Liver (tissue), 9 donors: ENCODE data around the gene HPD. TPM values are rescaled to one million over a fixed set of nuclear protein-coding genes. Genes with fewer than 3 reads are reported as not detected.
A peak's percentile ranks its signal among the peaks of the same experiment; 100 is the strongest.

Source experiments
- DNase-seq: peaks from one replicate; pipeline ENCODE4 v3.0.0-alpha.2; 2017; ENCODE audit warnings: low spot score
- H3K27ac ChIP-seq, 2 donors: one replicate each; pipeline ENCODE4 v1.7.0; 2013; ENCODE audit warnings: inconsistent platforms in 2 of 2, low read length in 2 of 2, control low read depth in 1 of 2, low read depth in 1 of 2, mild to moderate bottlenecking in 1 of 2
- H3K27me3 ChIP-seq, 4 donors: one replicate each; pipeline versions ENCODE4 v1.6.1 to v1.7.0; 2013; ENCODE audit warnings: low read length in 3 of 4, inconsistent platforms in 1 of 4, mild to moderate bottlenecking in 1 of 4, moderate library complexity in 1 of 4; ENCODE audit not compliant: control insufficient read depth in 4 of 4, insufficient read depth in 4 of 4
- H3K36me3 ChIP-seq, 4 donors: one replicate each; pipeline versions ENCODE4 v1.6.1 to v1.7.0; 2013; ENCODE audit warnings: low read length in 3 of 4, mild to moderate bottlenecking in 3 of 4, low read depth in 1 of 4, moderate library complexity in 1 of 4; ENCODE audit not compliant: control insufficient read depth in 4 of 4, insufficient read depth in 3 of 4
- H3K4me1 ChIP-seq, 4 donors: one replicate each; pipeline versions ENCODE4 v1.6.1 to v1.7.0; 2013; ENCODE audit warnings: low read length in 3 of 4, mild to moderate bottlenecking in 3 of 4, moderate library complexity in 1 of 4; ENCODE audit not compliant: control insufficient read depth in 4 of 4, insufficient read depth in 4 of 4
- H3K4me3 ChIP-seq, 3 donors: one replicate each; pipeline versions ENCODE4 v1.6.1 to v1.7.0; 2013; ENCODE audit warnings: low read length in 3 of 3, control low read depth in 1 of 3, low read depth in 1 of 3, mild to moderate bottlenecking in 1 of 3
- H3K9ac ChIP-seq, 2 donors: one replicate each; pipeline ENCODE4 v1.7.0; 2013; ENCODE audit warnings: low read length in 2 of 2, mild to moderate bottlenecking in 2 of 2, moderate library complexity in 2 of 2, control low read depth in 1 of 2, low read depth in 1 of 2
- H3K9me3 ChIP-seq, 4 donors: one replicate each; pipeline versions ENCODE4 v1.6.1 to v1.7.0; 2013; ENCODE audit warnings: low read length in 3 of 4; ENCODE audit not compliant: control insufficient read depth in 4 of 4
- ATF3 ChIP-seq: IDR thresholded peaks from 2 replicates; pipeline ENCODE4 v1.6.1; 2016; ENCODE audit warnings: antibody characterized with exemption
- CTCF ChIP-seq: fragments of 150-350 bp; IDR thresholded peaks from 2 replicates; pipeline ENCODE4 v1.5.1; 2017; ENCODE audit warnings: improper control_type of control experiment, low read depth, low read length; ENCODE audit not compliant: missing input control
- EGR1 ChIP-seq, 2 donors: IDR thresholded peaks; 2 replicates each; pipeline ENCODE4 v1.6.1; 2016 to 2018; ENCODE audit warnings: antibody characterized with exemption in 2 of 2, low read depth in 2 of 2
- FOXA1 ChIP-seq: IDR thresholded peaks from 2 replicates; pipeline ENCODE4 v1.6.1; 2016; ENCODE audit warnings: antibody characterized with exemption
- FOXA2 ChIP-seq: IDR thresholded peaks from 2 replicates; pipeline ENCODE4 v1.6.1; 2016; ENCODE audit warnings: antibody characterized with exemption
- GABPA ChIP-seq, 2 donors: IDR thresholded peaks in 1 of 2; conservative IDR thresholded peaks in 1 of 2; 2 replicates each; pipeline ENCODE4 v1.6.1; 2016; ENCODE audit warnings: antibody characterized with exemption in 2 of 2, mild to moderate bottlenecking in 1 of 2, moderate library complexity in 1 of 2
- HNF4A ChIP-seq, 2 donors: conservative IDR thresholded peaks; 2 replicates each; pipeline ENCODE4 v1.6.1; 2016; ENCODE audit warnings: antibody characterized with exemption in 2 of 2, mild to moderate bottlenecking in 2 of 2
- HNF4G ChIP-seq: IDR thresholded peaks from 2 replicates; pipeline ENCODE4 v1.6.1; 2016; ENCODE audit warnings: antibody characterized with exemption
- JUND ChIP-seq, 2 donors: IDR thresholded peaks; 2 replicates each; pipeline ENCODE4 v1.6.1; 2016; ENCODE audit warnings: antibody characterized with exemption in 2 of 2
- MAX ChIP-seq: IDR thresholded peaks from 2 replicates; pipeline ENCODE4 v1.6.1; 2016; ENCODE audit warnings: antibody characterized with exemption
- NR2F2 ChIP-seq: IDR thresholded peaks from 2 replicates; pipeline ENCODE4 v1.6.1; 2016; ENCODE audit warnings: antibody characterized with exemption
- RAD21 ChIP-seq, 2 donors: IDR thresholded peaks; 2 replicates each; pipeline ENCODE4 v1.6.1; 2016; ENCODE audit warnings: antibody characterized with exemption in 2 of 2, mild to moderate bottlenecking in 2 of 2
- REST ChIP-seq: IDR thresholded peaks from 2 replicates; pipeline ENCODE4 v1.6.1; 2016; ENCODE audit warnings: antibody characterized with exemption, mild to moderate bottlenecking
- RXRA ChIP-seq, 2 donors: IDR thresholded peaks; 2 replicates each; pipeline ENCODE4 v1.6.1; 2017 to 2018; ENCODE audit warnings: antibody characterized with exemption in 2 of 2, mild to moderate bottlenecking in 1 of 2
- SP1 ChIP-seq: IDR thresholded peaks from 2 replicates; pipeline ENCODE4 v1.6.1; 2018; ENCODE audit warnings: antibody characterized with exemption, mild to moderate bottlenecking
- TAF1 ChIP-seq: conservative IDR thresholded peaks from 2 replicates; pipeline ENCODE4 v1.6.1; 2016; ENCODE audit warnings: antibody characterized with exemption, mild to moderate bottlenecking
- YY1 ChIP-seq: IDR thresholded peaks from 2 replicates; pipeline ENCODE4 v1.6.1; 2016; ENCODE audit warnings: antibody characterized with exemption, mild to moderate bottlenecking
- ZBTB33 ChIP-seq: IDR thresholded peaks from 2 replicates; pipeline ENCODE4 v1.6.1; 2016; ENCODE audit warnings: antibody characterized with exemption
- WGBS: extraction: QIAGEN DNeasy Blood & Tissue Kit; methylation state at CpG from one replicate; pipeline ENCODE4 v1.1.7; 2013; 5-methylcytosine and 5-hydroxymethylcytosine counted together
- polyA plus RNA-seq, 2 donors: library from polyadenylated mRNA; stranded (reverse) in 1 of 2; unstranded in 1 of 2; fragments of 200-250 nt in 1 of 2; fragments of >200 nt in 1 of 2; fragmentation: Nextera tagmentation in 1 of 2; extraction: Ambion mirVana in 1 of 2; gene quantifications; one replicate each; pipeline versions ENCODE4 v1.2.1 to v1.2.3, GENCODE V29; 2013 to 2015
- total RNA-seq, 2 donors: library from RNA; depleted of rRNA; stranded (reverse); fragments of >200 nt; gene quantifications; one replicate each; pipeline ENCODE4 v1.2.3, GENCODE V29; 2014
- donor health status: healthy.
- donor health status: healthy.
- donor health status: healthy.
- donor health status: healthy.
- donor health status: healthy.

Gene HPD
- total and polyA plus RNA-seq, 4 donors = 31.3 to 812 (median 509) TPM

GRCh38 chr12:121875582-121875981 is 16.9 kb upstream of the HPD start:
- H3K27ac ChIP-seq = peak overlapping the region; percentile 76 to 82
- no peaks in the 10 kb centered on the region for H3K27me3 ChIP-seq
- H3K4me1 ChIP-seq = peaks cover 0 to 27% (median 18%) of the 10 kb centered on the region in 4 donors
- DNase-seq = no peak
- TF ChIP-seq EGR1 (IDR thresholded peaks at IDR 0.05; ENCODE audit: low read depth in 2 of 2) = no peak
- no peak for TF ChIP-seq TAF1
- TF ChIP-seq GABPA (IDR thresholded peaks at IDR 0.05 in 1 of 2, conservative IDR thresholded peaks at IDR 0.05 in 1 of 2) = no peak
- no peak for TF ChIP-seq HNF4G
- no peak for TF ChIP-seq FOXA1
- peak; percentile 22 for TF ChIP-seq FOXA2
- TF ChIP-seq RAD21 (IDR thresholded peaks at IDR 0.05) = peak in 1 of 2 donors; percentile 5
- no peak for TF ChIP-seq YY1
- no peak for TF ChIP-seq NR2F2
- TF ChIP-seq CTCF = no peak
- no peak for TF ChIP-seq JUND (IDR thresholded peaks at IDR 0.05)
- peak; percentile 82 to 88 for TF ChIP-seq RXRA (IDR thresholded peaks at IDR 0.05)
- TF ChIP-seq SP1 = peak; percentile 61
- no peak for TF ChIP-seq ATF3
- TF ChIP-seq HNF4A (conservative IDR thresholded peaks at IDR 0.05) = peak; percentile 40 to 48
- TF ChIP-seq REST = no peak
- no peak for TF ChIP-seq MAX
- no peak for TF ChIP-seq ZBTB33
- no peak overlapping the region for H3K9ac ChIP-seq
- H3K9me3 ChIP-seq = no peaks in the 10 kb centered on the region
- 38% methylated on average over 6 of the region's 6 CpGs for WGBS
- H3K36me3 ChIP-seq = no peaks in the 10 kb centered on the region
- H3K4me3 ChIP-seq = no peak overlapping the region
